ENCODE measurements around the gene PPARD. TPM values are rescaled to one million over a fixed set of nuclear protein-coding genes. Genes with fewer than 3 reads are reported as not detected.
"Not testable (repeated sequence)": the region's sequence is repeated elsewhere in the genome, so short reads cannot be mapped to it uniquely, and the experiment has no call there.

PPARD gene
- total RNA-seq, 1 donor from 2014 or later = 17.5 TPM

GRCh38 chr6:35312076-35312800 is 30.1 kb upstream of the PPARD start:
- peak; percentile 65 for DNase-seq (ENCODE audit: low spot score)

- no peak for DNase-seq (ENCODE audit: low spot score)
These were observed 29.6 kb upstream of the PPARD start for GRCh38 chr6:35312807-35313206.

- DNase-seq (ENCODE audit: low spot score) = no peak
These were observed 24.7 kb upstream of the PPARD start for GRCh38 chr6:35317483-35318195.

GRCh38 chr6:35318196-35319171 is 23.9 kb upstream of the PPARD start:
- DNase-seq (ENCODE audit: low spot score) = no peak

- no peak for DNase-seq (ENCODE audit: low spot score)
These were observed 22.9 kb upstream of the PPARD start for GRCh38 chr6:35319346-35320030.

GRCh38 chr6:35320031-35320410 is 22.3 kb upstream of the PPARD start:
- DNase-seq (ENCODE audit: low spot score) = no peak

GRCh38 chr6:35321091-35321490 is 21.3 kb upstream of the PPARD start:
- no peak for DNase-seq (ENCODE audit: low spot score)

- DNase-seq (ENCODE audit: low spot score) = no peak
These were observed 14.9 kb upstream of the PPARD start for GRCh38 chr6:35327349-35328027.

- no peak for DNase-seq (ENCODE audit: low spot score)
These were observed 14.1 kb upstream of the PPARD start for GRCh38 chr6:35328108-35328723.

- DNase-seq (ENCODE audit: low spot score) = not testable (repeated sequence)
These were observed 13.4 kb upstream of the PPARD start for GRCh38 chr6:35328965-35329364.

- DNase-seq (ENCODE audit: low spot score) = no peak
These were observed 11.7 kb upstream of the PPARD start for GRCh38 chr6:35330541-35331119.

GRCh38 chr6:35332074-35332887 is 10.1 kb upstream of the PPARD start:
- DNase-seq (ENCODE audit: low spot score) = not testable (repeated sequence)

- DNase-seq (ENCODE audit: low spot score) = no peak
These were observed 801 bp upstream of the PPARD start for GRCh38 chr6:35341557-35341956.

GRCh38 chr6:35343092-35343834 is 905 bp downstream of the PPARD start:
- DNase-seq (ENCODE audit: low spot score) = no peak

- no peak for DNase-seq (ENCODE audit: low spot score)
These were observed 1.6 kb downstream of the PPARD start for GRCh38 chr6:35343835-35344550.

GRCh38 chr6:35351422-35351821 is 9.1 kb downstream of the PPARD start:
- no peak for DNase-seq (ENCODE audit: low spot score)

GRCh38 chr6:35352735-35353134 is 10.4 kb downstream of the PPARD start:
- no peak for DNase-seq (ENCODE audit: low spot score)
